OCI-LY3 (cell line): ENCODE results near the gene CTNNBL1.

Experiments used
- H2AFZ ChIP-seq: fragments of 200-600, 300-600 bp; shearing (Covaris generic); 2 replicates; pipeline ENCODE4 v1.6.0; 2014; ENCODE audit warnings: antibody characterized with exemption, low read depth, low read length
- H3K27ac ChIP-seq: fragments of 200-600, 300-600 bp; sonication (generic); 2 replicates; pipeline ENCODE4 v1.5.1; 2014; ENCODE audit warnings: mild to moderate bottlenecking, low read length, moderate library complexity, mixed read lengths
- H3K27me3 ChIP-seq: fragments of 200-600, 300-600 bp; sonication (generic); 2 replicates; pipeline ENCODE4 v1.6.1; 2014; ENCODE audit warnings: low read depth, low read length, mixed read lengths
- H3K36me3 ChIP-seq: fragments of 200-600, 300-600 bp; sonication (generic); replicated peaks from 2 replicates; pipeline ENCODE3; 2014; ENCODE audit warnings: low read depth, low read length, mixed read lengths
- H3K4me1 ChIP-seq: fragments of 300-600, 200-600 bp; sonication (generic); 2 replicates; pipeline ENCODE4 v1.6.1; 2014; ENCODE audit warnings: low read length, mixed read lengths
- H3K4me2 ChIP-seq: fragments of 200-600, 300-600 bp; sonication (generic); 2 replicates; pipeline ENCODE4 v1.6.1; 2014; ENCODE audit warnings: low read length, mixed read lengths
- H3K4me3 ChIP-seq: fragments of 300-600, 200-600 bp; sonication (generic); 2 replicates; pipeline ENCODE4 v1.5.1; 2014; ENCODE audit warnings: antibody characterized with exemption, mild to moderate bottlenecking, low read length, moderate library complexity
- H3K79me2 ChIP-seq: fragments of 300-600, 200-600 bp; shearing (Covaris generic); 2 replicates; pipeline ENCODE4 v1.6.1; 2014; ENCODE audit warnings: mild to moderate bottlenecking, low read length, mixed read lengths
- H3K9ac ChIP-seq: fragments of 300-600, 200-600 bp; shearing (Covaris generic); 2 replicates; pipeline ENCODE4 v1.6.0; 2014; ENCODE audit warnings: mild to moderate bottlenecking, low read length, moderate library complexity
- H3K9me3 ChIP-seq: fragments of 200-600, 300-600 bp; shearing (Covaris generic); 2 replicates; pipeline ENCODE4 v1.6.1; 2014; ENCODE audit warnings: low read length, mixed read lengths; ENCODE audit not compliant: insufficient read depth
- H4K20me1 ChIP-seq: fragments of 200-600, 300-600 bp; sonication (generic); 2 replicates; pipeline ENCODE4 v1.6.1; 2016; ENCODE audit warnings: low read length, mixed read lengths; ENCODE audit not compliant: insufficient read depth
- CTCF ChIP-seq: fragments of 200-600, 300-600 bp; sonication (generic); IDR thresholded peaks from 2 replicates; pipeline ENCODE4 v1.5.1; 2014; ENCODE audit warnings: antibody characterized with exemption, low read length, low read depth
- EZH2phosphoT487 ChIP-seq: fragments of 200-600 bp; shearing (Covaris generic); IDR thresholded peaks from 2 replicates; pipeline ENCODE4 v1.6.1; 2018; ENCODE audit warnings: antibody characterized with exemption, mixed run types, low read depth

The CTNNBL1 gene

GRCh38 chr20:37668166-37668565, 25.7 kb upstream of the CTNNBL1 start:
- H3K36me3 ChIP-seq = no peaks in the 10 kb centered on the region
- H3K79me2 ChIP-seq = no peaks in the 10 kb centered on the region
- H2AFZ ChIP-seq = no peak overlapping the region
- H4K20me1 ChIP-seq = no peaks in the 10 kb centered on the region
- TF ChIP-seq CTCF = no peak
- no peak for TF ChIP-seq EZH2phosphoT487
- H3K9me3 ChIP-seq = no peaks in the 10 kb centered on the region
- no peak overlapping the region for H3K4me3 ChIP-seq
- H3K27ac ChIP-seq = no peak overlapping the region
- peaks cover 22% of the 10 kb centered on the region; the same call in 1 of the 2 replicates for H3K27me3 ChIP-seq
- no peak overlapping the region for H3K9ac ChIP-seq
- H3K4me2 ChIP-seq = no peak overlapping the region
- H3K4me1 ChIP-seq = no peaks in the 10 kb centered on the region

- peaks cover 31% of the 10 kb centered on the region for H3K27me3 ChIP-seq
These were observed 24.6 kb upstream of the CTNNBL1 start for GRCh38 chr20:37669062-37669772.

GRCh38 chr20:37669773-37670236, 24.0 kb upstream of the CTNNBL1 start:
- H3K4me2 ChIP-seq = no peak overlapping the region
- no peaks in the 10 kb centered on the region for H4K20me1 ChIP-seq
- no peak overlapping the region for H3K9ac ChIP-seq
- TF ChIP-seq CTCF (no peak), EZH2phosphoT487 (no peak)
- no peaks in the 10 kb centered on the region for H3K79me2 ChIP-seq
- H2AFZ ChIP-seq = no peak overlapping the region
- H3K4me1 ChIP-seq = no peaks in the 10 kb centered on the region
- H3K4me3 ChIP-seq = no peak overlapping the region
- H3K36me3 ChIP-seq = no peaks in the 10 kb centered on the region
- no peaks in the 10 kb centered on the region for H3K9me3 ChIP-seq
- peaks cover 35% of the 10 kb centered on the region for H3K27me3 ChIP-seq
- H3K27ac ChIP-seq = no peak overlapping the region

More at GRCh38 chr20:37669062-37669772, 24.6 kb upstream of the CTNNBL1 start:
- no peaks in the 10 kb centered on the region for H4K20me1 ChIP-seq
- H3K4me1 ChIP-seq = no peaks in the 10 kb centered on the region
- no peak overlapping the region for H2AFZ ChIP-seq
- TF ChIP-seq EZH2phosphoT487 = no peak
- TF ChIP-seq CTCF = 0 out of 2 replicates have a peak, but pooled peaks have one; percentile 3
- no peak overlapping the region for H3K4me2 ChIP-seq
- H3K9ac ChIP-seq = no peak overlapping the region
- H3K36me3 ChIP-seq = no peaks in the 10 kb centered on the region
- H3K4me3 ChIP-seq = no peak overlapping the region
- H3K27ac ChIP-seq = no peak overlapping the region
- no peaks in the 10 kb centered on the region for H3K9me3 ChIP-seq
- no peaks in the 10 kb centered on the region for H3K79me2 ChIP-seq

- no peak overlapping the region for H3K9ac ChIP-seq
- no peak for TF ChIP-seq EZH2phosphoT487
- TF ChIP-seq CTCF = no peak
- peaks cover 38% of the 10 kb centered on the region for H3K27me3 ChIP-seq
- H3K4me1 ChIP-seq = no peaks in the 10 kb centered on the region
- H3K79me2 ChIP-seq = no peaks in the 10 kb centered on the region
- H3K27ac ChIP-seq = no peak overlapping the region
- no peaks in the 10 kb centered on the region for H3K9me3 ChIP-seq
- no peak overlapping the region for H2AFZ ChIP-seq
- no peak overlapping the region for H3K4me3 ChIP-seq
- H4K20me1 ChIP-seq = no peaks in the 10 kb centered on the region
- H3K36me3 ChIP-seq = no peaks in the 10 kb centered on the region
- no peak overlapping the region for H3K4me2 ChIP-seq
These were observed 23.5 kb upstream of the CTNNBL1 start for GRCh38 chr20:37670351-37670791.
